ENCODE measurements around the gene DOK6. TPM values are rescaled to one million over a fixed set of nuclear protein-coding genes. Genes with fewer than 3 reads are reported as not detected.

Gene DOK6
- total and polyA plus RNA-seq, 2 donors (not counting 3 experiments of a cell fraction or from before 2014, with no cell fraction given), result under 0.01 TPM; not detected in 1

DNA sequence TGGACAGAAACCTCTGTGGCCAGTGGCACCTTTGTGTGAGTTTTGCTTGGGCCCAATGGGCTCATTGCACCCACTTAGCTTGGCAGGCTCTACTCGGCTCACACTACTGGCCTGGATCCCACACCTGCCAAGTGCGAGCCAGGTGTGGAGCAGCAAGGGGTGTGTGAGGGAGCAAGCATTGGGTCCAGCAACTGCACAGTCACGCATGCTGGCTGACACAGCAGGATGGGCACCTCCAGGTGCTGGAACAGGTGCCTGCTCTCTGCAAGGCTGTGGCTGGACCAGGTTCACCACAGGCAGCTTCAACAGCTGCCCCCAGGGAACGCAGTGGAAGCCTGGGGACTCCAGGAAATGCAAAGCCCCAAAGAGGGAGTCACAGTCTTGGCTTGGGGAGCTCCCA is 94.2 kb downstream of the DOK6 start:
- FAIRE-seq (no peak), DNase-seq (ENCODE audit: low read depth, low spot score) (no peak)
- H3K9ac ChIP-seq (replicated peaks; ENCODE audit: extremely low read depth, insufficient read depth, low read length), result no peak overlapping the region
- no peaks in the 10 kb centered on the region for H3K9me1 ChIP-seq (replicated peaks; ENCODE audit: control insufficient read depth, extremely low read depth, insufficient read depth, low read length)
- H3K4me3 ChIP-seq (replicated peaks in 1 of 3; ENCODE audit: insufficient read depth in 1 of 3, low read depth in 1 of 3, low read length in 3 of 3), result no peak overlapping the region
- H3K4me1 ChIP-seq (ENCODE audit: control insufficient read depth, extremely low read depth, insufficient read depth, low read length), result no peaks in the 10 kb centered on the region
- H3K79me2 ChIP-seq (ENCODE audit: control insufficient read depth, insufficient read depth, low read length), result no peaks in the 10 kb centered on the region
- ChIA-PET CTCF (no interaction called here), POLR2A (no interaction called here)
- no peak overlapping the region for H3K27ac ChIP-seq (ENCODE audit: insufficient read depth, low read depth, low read length)
- no peak overlapping the region for H3K4me2 ChIP-seq (ENCODE audit: insufficient read depth, low read length)
- TF ChIP-seq POLR2A (IDR thresholded peaks at IDR 0.05; ENCODE audit: low read depth, low read length) (no peak), JUN (IDR thresholded peaks at IDR 0.05; ENCODE audit: borderline replicate concordance, insufficient read depth, insufficient read length, low read depth) (no peak), GATA2 (IDR thresholded peaks at IDR 0.05; ENCODE audit: insufficient read depth, insufficient read length, low read depth, low read length) (no peak), MYC (IDR thresholded peaks at IDR 0.05; ENCODE audit: low read depth, low read length) (no peak), FOS (IDR thresholded peaks at IDR 0.05; ENCODE audit: borderline replicate concordance, insufficient read depth, low read length) (no peak), POLR2AphosphoS5 (IDR thresholded peaks at IDR 0.05; ENCODE audit: insufficient read depth, low read depth, low read length) (no peak), EZH2 (IDR thresholded peaks at IDR 0.05; ENCODE audit: borderline replicate concordance, low read depth, low read length, severe bottlenecking) (no peak)
- TF ChIP-seq, protein P1, sequence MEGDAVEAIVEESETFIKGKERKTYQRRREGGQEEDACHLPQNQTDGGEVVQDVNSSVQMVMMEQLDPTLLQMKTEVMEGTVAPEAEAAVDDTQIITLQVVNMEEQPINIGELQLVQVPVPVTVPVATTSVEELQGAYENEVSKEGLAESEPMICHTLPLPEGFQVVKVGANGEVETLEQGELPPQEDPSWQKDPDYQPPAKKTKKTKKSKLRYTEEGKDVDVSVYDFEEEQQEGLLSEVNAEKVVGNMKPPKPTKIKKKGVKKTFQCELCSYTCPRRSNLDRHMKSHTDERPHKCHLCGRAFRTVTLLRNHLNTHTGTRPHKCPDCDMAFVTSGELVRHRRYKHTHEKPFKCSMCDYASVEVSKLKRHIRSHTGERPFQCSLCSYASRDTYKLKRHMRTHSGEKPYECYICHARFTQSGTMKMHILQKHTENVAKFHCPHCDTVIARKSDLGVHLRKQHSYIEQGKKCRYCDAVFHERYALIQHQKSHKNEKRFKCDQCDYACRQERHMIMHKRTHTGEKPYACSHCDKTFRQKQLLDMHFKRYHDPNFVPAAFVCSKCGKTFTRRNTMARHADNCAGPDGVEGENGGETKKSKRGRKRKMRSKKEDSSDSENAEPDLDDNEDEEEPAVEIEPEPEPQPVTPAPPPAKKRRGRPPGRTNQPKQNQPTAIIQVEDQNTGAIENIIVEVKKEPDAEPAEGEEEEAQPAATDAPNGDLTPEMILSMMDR (IDR thresholded peaks at IDR 0.05; ENCODE audit: extremely low read depth in 1 of 2, insufficient read depth in 1 of 2, low read depth in 1 of 2, low read length in 2 of 2), result no peak
- TF ChIP-seq, protein P2, sequence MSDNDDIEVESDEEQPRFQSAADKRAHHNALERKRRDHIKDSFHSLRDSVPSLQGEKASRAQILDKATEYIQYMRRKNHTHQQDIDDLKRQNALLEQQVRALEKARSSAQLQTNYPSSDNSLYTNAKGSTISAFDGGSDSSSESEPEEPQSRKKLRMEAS (IDR thresholded peaks at IDR 0.05; ENCODE audit: insufficient read depth, insufficient read length), result no peak
- H3K9me3 ChIP-seq (replicated peaks; ENCODE audit: control insufficient read depth, insufficient read depth, low read length), result no peaks in the 10 kb centered on the region
- H2AFZ ChIP-seq (ENCODE audit: low read depth, low read length), result no peak overlapping the region
- BruUV-seq (replicated peaks), result no TSS peak
- dilution Hi-C loops (cut with MboI; ENCODE audit: extremely low pct_ligation_motif_present, low sequenced_read_pairs), result no loop called here
- H4K20me1 ChIP-seq (replicated peaks; ENCODE audit: control insufficient read depth, extremely low read depth, insufficient read depth, low read length), result no peaks in the 10 kb centered on the region
- H3K36me3 ChIP-seq (ENCODE audit: control insufficient read depth in 2 of 2, extremely low read depth in 1 of 2, insufficient read depth in 2 of 2, low read length in 2 of 2), result no peaks in the 10 kb centered on the region
- H3K27me3 ChIP-seq (ENCODE audit: control insufficient read depth in 2 of 2, insufficient read depth in 2 of 2, low read length in 2 of 2), result no peaks in the 10 kb centered on the region
- intact Hi-C loops (cut with micrococcal nuclease), result no loop called here

Measured in endothelial cell of umbilical vein (primary cell).